Adrenal gland (tissue), 5 donors: Measurements from ENCODE around the gene NEDD8.

Source experiments
- CTCF ChIP-seq, 6 experiments: fragments of 450-650 bp in 4 of 6; fragments of 200-600 bp in 2 of 6; sonication (generic) in 1 of 6; IDR thresholded peaks; 1 replicate in 5 of 6; 2 replicates in 1 of 6; pipeline versions ENCODE4 v1.5.1 to v1.8.0; 2016 to 2021; ENCODE audit warnings: antibody characterized with exemption in 6 of 6, mild to moderate bottlenecking in 2 of 6, moderate library complexity in 1 of 6
- POLR2A ChIP-seq, 2 donors: fragments of 450-650 bp; IDR thresholded peaks; one replicate each; pipeline ENCODE4 v1.6.1; 2017; ENCODE audit warnings: antibody characterized with exemption in 2 of 2, mild to moderate bottlenecking in 2 of 2, moderate library complexity in 1 of 2
- donor health status: DM: no; HTN: no; CAD: no.

GRCh38 chr14:24197056-24197450 is 35.1 kb downstream of the NEDD8 start:
- TF ChIP-seq CTCF (IDR thresholded peaks at IDR 0.05) = no peak
- no peak for TF ChIP-seq POLR2A (IDR thresholded peaks at IDR 0.05)
